HepG2 (cell line): ENCODE results near the gene LRP5. TPM values are rescaled to one million over a fixed set of nuclear protein-coding genes. Genes with fewer than 3 reads are reported as not detected.

Experiments
- ATAC-seq: fragments of 200-7000 bp; cut with Tn5 transposase; 3 replicates; pipeline ENCODE4 v1.9.1; 2020; ENCODE audit warnings: mild to moderate bottlenecking, moderate library complexity
- BruUV-seq: library from RNA; stranded (reverse); fragments of 400-500 nt; replicated peaks from 2 replicates; lab custom pipeline; 2021; lab: Mats Ljungman, UMichigan
- CTCF ChIA-PET: fragments of 300-600 bp; formaldehyde crosslinking; extraction: SDS; loops from one replicate; lab custom pipeline; 2021; ENCODE audit warnings: low total read pairs, inconsistent platforms, low intra/inter-chr PET ratio; lab: Yijun Ruan, JAX
- POLR2A ChIA-PET: fragments of 350-600 bp; sonication (Branson Sonifier 250); formaldehyde crosslinking; loops from one replicate; lab custom pipeline; 2020; ENCODE audit warnings: antibody characterized with exemption, inconsistent platforms; lab: Yijun Ruan, JAX
- DNase-seq: peaks from one replicate; pipeline ENCODE4 v3.0.0-alpha.2; 2015; ENCODE audit warnings: low spot score
- FAIRE-seq: peaks from 3 replicates; lab custom pipeline; 2011; peaks lifted over from hg19 to GRCh38; lab: Jason Lieb, UNC
- H2AFZ ChIP-seq: one replicate; pipeline ENCODE4 v1.6.1; 2011; ENCODE audit warnings: low read length, inconsistent platforms
- H3K27ac ChIP-seq: fragments of 300-600 bp; 3 replicates; pipeline ENCODE4 v1.8.0; 2011; ENCODE audit warnings: mixed run types, mild to moderate bottlenecking, mixed read lengths, low read length, inconsistent platforms; ENCODE audit not compliant: insufficient read depth; ENCODE audit errors: extremely low read length
- H3K27me3 ChIP-seq, 2 experiments: fragments of 200-600 bp in 1 of 2; 2 replicates in 1 of 2; 3 replicates in 1 of 2; pipeline versions ENCODE4 v1.6.0 to v1.8.0; 2011; ENCODE audit warnings: low read length in 2 of 2, mild to moderate bottlenecking in 2 of 2, moderate library complexity in 2 of 2, inconsistent platforms in 1 of 2; ENCODE audit not compliant: insufficient read depth in 2 of 2, control insufficient read depth in 1 of 2
- H3K36me3 ChIP-seq, 2 experiments: fragments of 200-600 bp in 1 of 2; replicated peaks in 1 of 2; 2 replicates in 1 of 2; 3 replicates in 1 of 2; pipeline versions ENCODE4 v1.5.1 to v1.8.0; 2011; ENCODE audit warnings: low read length in 2 of 2, inconsistent platforms in 1 of 2; ENCODE audit not compliant: insufficient read depth in 2 of 2, control insufficient read depth in 1 of 2
- H3K4me1 ChIP-seq: 2 replicates; pipeline ENCODE4 v1.5.1; 2012; ENCODE audit warnings: low read length, inconsistent platforms; ENCODE audit not compliant: insufficient read depth
- H3K4me2 ChIP-seq: 2 replicates; pipeline ENCODE4 v1.6.0; 2011; ENCODE audit warnings: low read depth, low read length, inconsistent platforms
- H3K4me3 ChIP-seq, 3 experiments: fragments of 200-600 bp in 1 of 3; sonication (generic), shearing (Covaris generic) in 1 of 3; replicated peaks in 1 of 3; 2 replicates each; pipeline ENCODE4 v1.5.1; 2011 to 2016; ENCODE audit warnings: low read length in 3 of 3, inconsistent platforms in 2 of 3, low read depth in 2 of 3, mild to moderate bottlenecking in 2 of 3, control low read depth in 1 of 3, mixed read lengths in 1 of 3; ENCODE audit not compliant: insufficient read depth in 1 of 3
- H3K79me2 ChIP-seq: one replicate; pipeline ENCODE4 v1.6.1; 2011; ENCODE audit warnings: low read length, inconsistent platforms; ENCODE audit not compliant: insufficient read depth
- H3K9ac ChIP-seq: 2 replicates; pipeline ENCODE4 v1.6.0; 2011; ENCODE audit warnings: mild to moderate bottlenecking, low read depth, low read length, inconsistent platforms; ENCODE audit not compliant: insufficient read depth
- H3K9me3 ChIP-seq: 2 replicates; pipeline ENCODE4 v1.5.1; 2012; ENCODE audit warnings: mild to moderate bottlenecking, low read length
- H4K20me1 ChIP-seq: 2 replicates; pipeline ENCODE4 v1.6.0; 2011; ENCODE audit warnings: inconsistent platforms, mild to moderate bottlenecking, low read length, moderate library complexity; ENCODE audit not compliant: insufficient read depth
- HOXA5 ChIP-seq: sonication (generic); formaldehyde crosslinking; IDR thresholded peaks from 2 replicates; pipeline ENCODE4 v1.4.0; 2020; ENCODE audit warnings: missing genetic modification reagents
- JUND ChIP-seq: sonication (generic); formaldehyde crosslinking; IDR thresholded peaks from 2 replicates; pipeline ENCODE4 v1.8.0; 2022; ENCODE audit warnings: mild to moderate bottlenecking, missing genetic modification reagents
- MTA3 ChIP-seq: sonication (generic); formaldehyde crosslinking; IDR thresholded peaks from 2 replicates; pipeline ENCODE4 v1.4.0; 2020; ENCODE audit warnings: missing genetic modification reagents
- SIN3A ChIP-seq: IDR thresholded peaks from 2 replicates; pipeline ENCODE4 v1.6.1; 2011; ENCODE audit warnings: low read depth, mild to moderate bottlenecking, control low read depth, low read length, borderline replicate concordance
- ZEB1 ChIP-seq: IDR thresholded peaks from 2 replicates; pipeline ENCODE4 v1.6.1; 2012; ENCODE audit warnings: mild to moderate bottlenecking, low read depth, inconsistent platforms; ENCODE audit not compliant: insufficient replicate concordance
- ZNF138 ChIP-seq: sonication (generic); formaldehyde crosslinking; IDR thresholded peaks from 2 replicates; pipeline ENCODE4 v1.5.0; 2020; ENCODE audit warnings: mild to moderate bottlenecking, low read depth, missing genetic modification reagents
- ZNF296 ChIP-seq: sonication (generic); formaldehyde crosslinking; conservative IDR thresholded peaks from 2 replicates; pipeline ENCODE4 v1.5.0; 2020; ENCODE audit warnings: mild to moderate bottlenecking, missing genetic modification reagents
- ZNF317 ChIP-seq: sonication (generic); formaldehyde crosslinking; IDR thresholded peaks from 2 replicates; pipeline ENCODE4 v1.5.0; 2020; ENCODE audit warnings: mild to moderate bottlenecking, missing genetic modification reagents
- ZNF768 ChIP-seq: sonication (generic); formaldehyde crosslinking; IDR thresholded peaks from 2 replicates; pipeline ENCODE4 v1.4.0; 2020; ENCODE audit warnings: missing genetic modification reagents
- WGBS: methylation state at CpG from one replicate; pipeline ENCODE4 v1.1.6; 2017; ENCODE audit warnings: low lambda C conversion rate; 5-methylcytosine and 5-hydroxymethylcytosine counted together
- in situ Hi-C: cut with HindIII; loops from 2 replicates; pipeline ENCODE4 v1.10.0; 2017; ENCODE audit warnings: low pct_unique_long_range_greater_than_20kb; ENCODE audit not compliant: extremely low pct_ligation_motif_present
- intact Hi-C: fragments of 100-400 bp; cut with micrococcal nuclease; formaldehyde crosslinking; loops from one replicate; pipeline ENCODE4 v1.10.0; 2022; ENCODE audit not compliant: unreplicated experiment
- polyA plus RNA-seq, 8 experiments: library from polyadenylated mRNA; depleted of rRNA in 3 of 8; stranded (reverse) in 7 of 8; unstranded in 1 of 8; fragments of >200 nt; fragmentation: Illumina TruSeq in 4 of 8; extraction: Trizol in 4 of 8; gene quantifications; 2 replicates each; pipeline versions ENCODE4 v1.2.1 to v1.2.3, GENCODE V29; 2011 to 2016; ENCODE audit warnings: low read depth in 4 of 8, missing spikeins in 1 of 8, mixed read lengths in 1 of 8; ENCODE audit not compliant: insufficient read depth in 1 of 8
- total RNA-seq, 5 experiments: library from RNA; depleted of rRNA; stranded (reverse); fragments of >200 nt; fragmentation: Illumina TruSeq; extraction: Trizol; gene quantifications; 2 replicates each; pipeline ENCODE4 v1.2.3, GENCODE V29; 2016; ENCODE audit warnings: low read depth in 1 of 5
- TF ChIP-seq, protein P1 (sequence below): sonication (generic); formaldehyde crosslinking; conservative IDR thresholded peaks from 2 replicates; pipeline ENCODE4 v1.4.0; 2020; ENCODE audit warnings: mild to moderate bottlenecking, missing genetic modification reagents, moderate library complexity
- TF ChIP-seq, protein P2 (sequence below): sonication (generic); formaldehyde crosslinking; IDR thresholded peaks from 2 replicates; pipeline ENCODE4 v1.9.0; 2021; ENCODE audit warnings: missing genetic modification reagents, mild to moderate bottlenecking, borderline replicate concordance
- TF ChIP-seq, protein P3 (sequence below): sonication (generic); formaldehyde crosslinking; IDR thresholded peaks from 2 replicates; pipeline ENCODE4 v1.5.0; 2020; ENCODE audit warnings: missing genetic modification reagents

The LRP5 gene
- total and polyA plus RNA-seq, 2 of the 13 experiments (the other 11 are each of a cell fraction or from before 2014, with no cell fraction given), result 40.4 to 64.0 TPM

DNA sequence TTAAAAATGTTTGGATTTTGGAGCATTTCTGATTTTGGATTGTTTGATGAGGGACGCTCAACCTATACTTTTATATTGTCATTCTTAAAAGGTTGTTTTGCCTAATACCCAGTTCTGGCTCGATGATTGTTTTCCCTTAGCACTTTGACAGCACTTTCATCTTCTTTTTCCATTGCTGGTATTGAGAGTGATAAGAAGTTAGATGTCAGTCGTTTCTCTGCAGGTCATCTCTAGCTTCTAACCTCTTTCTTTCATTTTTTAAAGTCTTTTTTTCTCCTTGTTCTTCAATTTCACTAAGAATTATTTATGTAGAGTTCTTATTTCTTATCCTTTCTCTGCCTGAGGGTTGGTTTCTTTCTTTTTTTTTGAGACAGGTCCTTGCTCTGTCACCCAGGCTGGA is 167.0 kb downstream of the LRP5 start:
- H3K9me3 ChIP-seq, result no peaks in the 10 kb centered on the region
- FAIRE-seq, result no peak
- no peak overlapping the region for H3K9ac ChIP-seq
- DNase-seq, result no peak
- H3K27ac ChIP-seq, result no peak overlapping the region
- BruUV-seq, result no TSS peak
- in situ Hi-C loops, result no loop called here
- no peak overlapping the region for H3K4me3 ChIP-seq
- no peak overlapping the region for H2AFZ ChIP-seq
- H3K27me3 ChIP-seq, result no peaks in the 10 kb centered on the region
- peaks cover 83% of the 10 kb centered on the region for H3K79me2 ChIP-seq
- POLR2A ChIA-PET, result no interaction called here
- peaks cover 70% of the 10 kb centered on the region for H4K20me1 ChIP-seq
- CTCF ChIA-PET, result no interaction called here
- 0 out of 5 replicates have a peak, but pooled peaks cover 2 to 9% of the 10 kb centered on the region in 2 experiments for H3K36me3 ChIP-seq
- 89% methylated on average over 3 of the region's 3 CpGs for WGBS
- H3K4me2 ChIP-seq, result no peak overlapping the region
- intact Hi-C loops, result no loop called here
- peak; percentile 98 for TF ChIP-seq ZNF317 (CRISPR knock-in tag)
- no peak for TF ChIP-seq SIN3A
- no peak for ATAC-seq
- H3K4me1 ChIP-seq, result peaks cover 44% of the 10 kb centered on the region

DNA sequence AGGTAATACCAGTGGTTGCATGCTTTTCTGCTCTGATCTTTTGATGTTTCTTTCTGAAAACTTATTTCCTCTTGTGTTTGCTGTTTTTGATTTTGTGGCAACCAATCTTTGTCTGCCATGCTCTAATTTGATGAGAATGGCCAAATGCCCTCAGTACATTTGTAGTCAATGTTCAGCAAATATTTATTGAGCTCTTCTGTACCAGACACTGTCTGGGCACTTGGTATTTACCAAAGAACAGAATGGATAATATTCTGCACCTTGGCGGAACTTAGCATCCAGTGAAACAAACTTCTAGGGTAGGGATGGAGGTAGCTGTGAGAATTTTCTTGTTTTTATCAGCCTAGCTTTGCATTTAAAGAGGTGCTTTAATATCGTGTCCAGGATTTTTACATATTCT is 167.8 kb downstream of the LRP5 start:
- H3K4me1 ChIP-seq, result peaks cover 43% of the 10 kb centered on the region
- no peak overlapping the region for H3K4me2 ChIP-seq
- H2AFZ ChIP-seq, result no peak overlapping the region
- in situ Hi-C loops, result no loop called here
- peaks cover 72% of the 10 kb centered on the region for H4K20me1 ChIP-seq
- no peak overlapping the region for H3K27ac ChIP-seq
- DNase-seq (no peak), ATAC-seq (no peak), FAIRE-seq (no peak)
- H3K9ac ChIP-seq, result no peak overlapping the region
- H3K4me3 ChIP-seq, result no peak overlapping the region
- BruUV-seq, result no TSS peak
- 0 out of 5 replicates have a peak, but pooled peaks cover 2 to 9% of the 10 kb centered on the region in 2 experiments for H3K36me3 ChIP-seq
- POLR2A ChIA-PET, result no interaction called here
- no peaks in the 10 kb centered on the region for H3K9me3 ChIP-seq
- WGBS, result 98% methylated on average over 2 of the region's 2 CpGs
- no peaks in the 10 kb centered on the region for H3K27me3 ChIP-seq
- CTCF ChIA-PET, result no interaction called here
- H3K79me2 ChIP-seq, result peaks cover 85% of the 10 kb centered on the region
- intact Hi-C loops, result no loop called here
- TF ChIP-seq ZEB1, result no peak
- TF ChIP-seq ZNF138 (CRISPR knock-in tag), result no peak
- TF ChIP-seq ZNF296 (CRISPR knock-in tag), result no peak
- no peak for TF ChIP-seq JUND
- TF ChIP-seq, protein P1, sequence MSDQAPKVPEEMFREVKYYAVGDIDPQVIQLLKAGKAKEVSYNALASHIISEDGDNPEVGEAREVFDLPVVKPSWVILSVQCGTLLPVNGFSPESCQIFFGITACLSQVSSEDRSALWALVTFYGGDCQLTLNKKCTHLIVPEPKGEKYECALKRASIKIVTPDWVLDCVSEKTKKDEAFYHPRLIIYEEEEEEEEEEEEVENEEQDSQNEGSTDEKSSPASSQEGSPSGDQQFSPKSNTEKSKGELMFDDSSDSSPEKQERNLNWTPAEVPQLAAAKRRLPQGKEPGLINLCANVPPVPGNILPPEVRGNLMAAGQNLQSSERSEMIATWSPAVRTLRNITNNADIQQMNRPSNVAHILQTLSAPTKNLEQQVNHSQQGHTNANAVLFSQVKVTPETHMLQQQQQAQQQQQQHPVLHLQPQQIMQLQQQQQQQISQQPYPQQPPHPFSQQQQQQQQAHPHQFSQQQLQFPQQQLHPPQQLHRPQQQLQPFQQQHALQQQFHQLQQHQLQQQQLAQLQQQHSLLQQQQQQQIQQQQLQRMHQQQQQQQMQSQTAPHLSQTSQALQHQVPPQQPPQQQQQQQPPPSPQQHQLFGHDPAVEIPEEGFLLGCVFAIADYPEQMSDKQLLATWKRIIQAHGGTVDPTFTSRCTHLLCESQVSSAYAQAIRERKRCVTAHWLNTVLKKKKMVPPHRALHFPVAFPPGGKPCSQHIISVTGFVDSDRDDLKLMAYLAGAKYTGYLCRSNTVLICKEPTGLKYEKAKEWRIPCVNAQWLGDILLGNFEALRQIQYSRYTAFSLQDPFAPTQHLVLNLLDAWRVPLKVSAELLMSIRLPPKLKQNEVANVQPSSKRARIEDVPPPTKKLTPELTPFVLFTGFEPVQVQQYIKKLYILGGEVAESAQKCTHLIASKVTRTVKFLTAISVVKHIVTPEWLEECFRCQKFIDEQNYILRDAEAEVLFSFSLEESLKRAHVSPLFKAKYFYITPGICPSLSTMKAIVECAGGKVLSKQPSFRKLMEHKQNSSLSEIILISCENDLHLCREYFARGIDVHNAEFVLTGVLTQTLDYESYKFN (CRISPR knock-in tag), result no peak
- TF ChIP-seq, protein P2, sequence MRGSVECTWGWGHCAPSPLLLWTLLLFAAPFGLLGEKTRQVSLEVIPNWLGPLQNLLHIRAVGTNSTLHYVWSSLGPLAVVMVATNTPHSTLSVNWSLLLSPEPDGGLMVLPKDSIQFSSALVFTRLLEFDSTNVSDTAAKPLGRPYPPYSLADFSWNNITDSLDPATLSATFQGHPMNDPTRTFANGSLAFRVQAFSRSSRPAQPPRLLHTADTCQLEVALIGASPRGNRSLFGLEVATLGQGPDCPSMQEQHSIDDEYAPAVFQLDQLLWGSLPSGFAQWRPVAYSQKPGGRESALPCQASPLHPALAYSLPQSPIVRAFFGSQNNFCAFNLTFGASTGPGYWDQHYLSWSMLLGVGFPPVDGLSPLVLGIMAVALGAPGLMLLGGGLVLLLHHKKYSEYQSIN (CRISPR knock-in tag), result no peak
- TF ChIP-seq, protein P3, sequence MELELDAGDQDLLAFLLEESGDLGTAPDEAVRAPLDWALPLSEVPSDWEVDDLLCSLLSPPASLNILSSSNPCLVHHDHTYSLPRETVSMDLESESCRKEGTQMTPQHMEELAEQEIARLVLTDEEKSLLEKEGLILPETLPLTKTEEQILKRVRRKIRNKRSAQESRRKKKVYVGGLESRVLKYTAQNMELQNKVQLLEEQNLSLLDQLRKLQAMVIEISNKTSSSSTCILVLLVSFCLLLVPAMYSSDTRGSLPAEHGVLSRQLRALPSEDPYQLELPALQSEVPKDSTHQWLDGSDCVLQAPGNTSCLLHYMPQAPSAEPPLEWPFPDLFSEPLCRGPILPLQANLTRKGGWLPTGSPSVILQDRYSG (CRISPR knock-in tag), result no peak
- TF ChIP-seq HOXA5 (CRISPR knock-in tag), result no peak
- no peak for TF ChIP-seq ZNF768 (CRISPR knock-in tag)
- no peak for TF ChIP-seq MTA3
